B cell (primary cell): ENCODE results near the gene LRCOL1.

Experiments
- CTCF ChIP-seq: fragments of 200-600 bp; IDR thresholded peaks from one replicate; pipeline ENCODE4 v1.8.0; 2022; ENCODE audit warnings: antibody characterized with exemption, mild to moderate bottlenecking
- EZH2 ChIP-seq: IDR thresholded peaks from 2 replicates; pipeline ENCODE4 v1.6.1; 2012; ENCODE audit warnings: borderline replicate concordance, low read depth, mild to moderate bottlenecking, moderate library complexity, low read length; ENCODE audit not compliant: insufficient read depth, poor library complexity, severe bottlenecking

GRCh38 chr12:132576701-132577100, 33.7 kb downstream of the LRCOL1 start:
- TF ChIP-seq CTCF: no peak
- TF ChIP-seq EZH2: no peak
